K562 (cell line): ENCODE results near the gene PRF1. TPM values are rescaled to one million over a fixed set of nuclear protein-coding genes. Genes with fewer than 3 reads are reported as not detected.

Experiments
- ARID2 ChIP-seq: fragments of 450-650 bp; IDR thresholded peaks from 2 replicates; pipeline ENCODE4 v1.6.1; 2017; ENCODE audit warnings: antibody characterized with exemption, mild to moderate bottlenecking
- BHLHE40 ChIP-seq: IDR thresholded peaks from 2 replicates; pipeline ENCODE4 v1.6.1; 2011; ENCODE audit warnings: low read length, improper control_type of control experiment
- CBX3 ChIP-seq, 2 experiments: IDR thresholded peaks; 1 replicate in 1 of 2; 2 replicates in 1 of 2; pipeline ENCODE4 v1.6.1; 2012; ENCODE audit warnings: inconsistent platforms in 2 of 2, low read length in 2 of 2, borderline replicate concordance in 1 of 2, control low read depth in 1 of 2
- CHCHD3 ChIP-seq: fragments of 250-450 bp; sonication (Bioruptor Pico); IDR thresholded peaks from 2 replicates; pipeline ENCODE4 v2.1.2; 2022; ENCODE audit warnings: mild to moderate bottlenecking
- CSDE1 ChIP-seq, 2 experiments: fragments of 450-650 bp; IDR thresholded peaks; 2 replicates each; pipeline ENCODE4 v1.6.1; 2016; ENCODE audit warnings: mild to moderate bottlenecking in 1 of 2
- JUN ChIP-seq, 2 experiments: sonication (generic) in 1 of 2; formaldehyde crosslinking in 1 of 2; IDR thresholded peaks; 2 replicates each; pipeline versions ENCODE4 v1.6.1 to v1.8.0; 2012 to 2022; ENCODE audit warnings: borderline replicate concordance in 2 of 2, mild to moderate bottlenecking in 2 of 2, improper control_type of control experiment in 1 of 2, low read depth in 1 of 2, low read length in 1 of 2, missing genetic modification reagents in 1 of 2
- KDM1A ChIP-seq, 2 experiments: fragments of 450-650 bp; IDR thresholded peaks; 2 replicates each; pipeline ENCODE4 v1.6.1; 2016; ENCODE audit warnings: mild to moderate bottlenecking in 2 of 2
- KLF10 ChIP-seq: fragments of 250-450 bp; sonication (Bioruptor Pico); IDR thresholded peaks from 2 replicates; pipeline ENCODE4 v1.6.1; 2021; ENCODE audit warnings: matching md5 sums
- KLF13 ChIP-seq: fragments of 450-650 bp; IDR thresholded peaks from 2 replicates; pipeline ENCODE4 v1.6.1; 2016; ENCODE audit warnings: missing genetic modification characterization, low read depth, mild to moderate bottlenecking, missing compliant biosample characterization, moderate library complexity, borderline replicate concordance
- MYBL2 ChIP-seq, 2 experiments: fragments of 450-650 bp in 1 of 2; sonication (generic) in 1 of 2; formaldehyde crosslinking in 1 of 2; IDR thresholded peaks; 2 replicates each; pipeline versions ENCODE4 v1.6.1 to v1.8.1; 2017 to 2022; ENCODE audit warnings: borderline replicate concordance in 1 of 2, inconsistent platforms in 1 of 2, low read depth in 1 of 2, mild to moderate bottlenecking in 1 of 2, missing genetic modification reagents in 1 of 2, moderate library complexity in 1 of 2
- PTTG1 ChIP-seq: fragments of 450-650 bp; IDR thresholded peaks from 2 replicates; pipeline ENCODE4 v1.6.1; 2016; ENCODE audit warnings: low read depth, mild to moderate bottlenecking, missing genetic modification characterization, missing compliant biosample characterization
- RAD51 ChIP-seq: fragments of 450-650 bp; IDR thresholded peaks from 2 replicates; pipeline ENCODE4 v1.7.1; 2016; ENCODE audit warnings: low read depth, mild to moderate bottlenecking, borderline replicate concordance
- ZNF561 ChIP-seq: fragments of 450-650 bp; formaldehyde crosslinking; conservative IDR thresholded peaks from 2 replicates; pipeline ENCODE4 v1.4.0; 2020; ENCODE audit warnings: mild to moderate bottlenecking, moderate library complexity
- ZNF583 ChIP-seq: fragments of 250-450 bp; sonication (Bioruptor Pico); IDR thresholded peaks from 2 replicates; pipeline ENCODE4 v1.4.0; 2020
- polyA plus RNA-seq, 8 experiments: library from polyadenylated mRNA; depleted of rRNA in 4 of 8; stranded (reverse) in 5 of 8; unstranded in 3 of 8; fragments of >200 nt; fragmentation: Nextera tagmentation in 2 of 8; fragmentation: Illumina TruSeq in 1 of 8; extraction: Ambion mirVana in 2 of 8; extraction: Trizol in 1 of 8; gene quantifications; 2 replicates each; pipeline versions ENCODE4 v1.2.1 to v1.2.3, GENCODE V29; 2011 to 2014; ENCODE audit warnings: inconsistent platforms in 1 of 8, missing spikeins in 1 of 8
- total RNA-seq, 7 experiments: library from RNA; depleted of rRNA in 6 of 7; stranded (reverse); fragments of >200 nt in 6 of 7; fragmentation: Illumina TruSeq in 2 of 7; extraction: Trizol in 2 of 7; gene quantifications; 2 replicates each; pipeline versions ENCODE4 v1.2.1 to v1.2.3, GENCODE V29; 2011 to 2021; ENCODE audit warnings: low replicate concordance in 1 of 7
- TF ChIP-seq, protein P1 (sequence below): IDR thresholded peaks from 2 replicates; pipeline ENCODE4 v1.6.1; 2016; ENCODE audit warnings: missing genetic modification characterization, missing compliant biosample characterization
- TF ChIP-seq, protein P2 (sequence below): fragments of 250-450 bp; sonication (Bioruptor Pico); IDR thresholded peaks from 2 replicates; pipeline ENCODE4 v1.8.0; 2021; ENCODE audit warnings: moderate library complexity, mild to moderate bottlenecking, inconsistent platforms
- TF ChIP-seq, protein P3 (sequence below), 2 experiments: fragments of 150-350 bp in 1 of 2; IDR thresholded peaks; 2 replicates each; pipeline ENCODE4 v1.6.1; 2012 to 2016; ENCODE audit warnings: low read depth in 2 of 2, low read length in 2 of 2, mild to moderate bottlenecking in 1 of 2, moderate library complexity in 1 of 2
- TF ChIP-seq, protein P4 (sequence below): fragments of 250-450 bp; sonication (Bioruptor Pico); IDR thresholded peaks from 2 replicates; pipeline ENCODE4 v1.5.1; 2021; ENCODE audit warnings: mild to moderate bottlenecking

The PRF1 gene
- total and polyA plus RNA-seq, 9 of the 15 experiments (the other 6 are each of a cell fraction or from before 2014, with no cell fraction given) = 3.8 to 8.6 (median 6.3) TPM

DNA sequence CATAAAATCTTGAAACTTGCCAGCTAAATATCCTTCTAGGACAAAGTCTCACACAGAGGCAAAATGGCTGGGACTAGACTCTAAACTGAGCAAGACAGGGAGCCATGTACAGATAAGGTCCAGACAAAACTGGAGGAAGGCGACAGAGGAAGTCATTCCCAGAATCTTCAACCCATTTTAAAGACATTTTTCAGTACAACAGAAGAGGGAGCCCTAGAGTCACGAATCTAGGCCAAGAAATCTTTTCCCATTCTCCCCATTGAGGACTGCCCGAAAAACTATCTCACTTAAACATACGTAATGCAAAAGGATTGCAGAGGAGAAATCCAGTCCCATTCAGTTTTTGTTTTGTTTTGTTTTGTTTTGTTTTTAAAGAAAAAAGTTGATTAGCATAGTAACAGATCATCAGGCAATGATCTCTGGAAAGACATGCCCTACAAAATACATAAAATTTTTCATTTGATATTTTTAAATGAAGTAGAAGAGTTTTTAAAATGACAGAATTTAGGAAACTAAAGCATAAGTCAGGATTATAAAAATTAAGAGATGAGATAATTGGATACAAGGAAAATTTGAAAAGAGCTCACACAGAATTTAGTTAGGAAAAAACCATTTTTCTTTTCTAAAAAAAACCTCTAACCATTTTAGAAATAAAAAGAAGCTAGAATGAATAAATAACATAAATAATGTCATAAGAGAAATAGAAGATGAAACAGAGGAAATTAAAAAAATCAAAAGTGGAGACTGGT is 16.9 kb upstream of the PRF1 start (continued):
- TF ChIP-seq, protein P1, sequence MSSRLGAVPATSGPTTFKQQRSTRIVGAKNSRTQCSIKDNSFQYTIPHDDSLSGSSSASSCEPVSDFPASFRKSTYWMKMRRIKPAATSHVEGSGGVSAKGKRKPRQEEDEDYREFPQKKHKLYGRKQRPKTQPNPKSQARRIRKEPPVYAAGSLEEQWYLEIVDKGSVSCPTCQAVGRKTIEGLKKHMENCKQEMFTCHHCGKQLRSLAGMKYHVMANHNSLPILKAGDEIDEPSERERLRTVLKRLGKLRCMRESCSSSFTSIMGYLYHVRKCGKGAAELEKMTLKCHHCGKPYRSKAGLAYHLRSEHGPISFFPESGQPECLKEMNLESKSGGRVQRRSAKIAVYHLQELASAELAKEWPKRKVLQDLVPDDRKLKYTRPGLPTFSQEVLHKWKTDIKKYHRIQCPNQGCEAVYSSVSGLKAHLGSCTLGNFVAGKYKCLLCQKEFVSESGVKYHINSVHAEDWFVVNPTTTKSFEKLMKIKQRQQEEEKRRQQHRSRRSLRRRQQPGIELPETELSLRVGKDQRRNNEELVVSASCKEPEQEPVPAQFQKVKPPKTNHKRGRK (tag) = peak; percentile 89
- TF ChIP-seq, protein P2, sequence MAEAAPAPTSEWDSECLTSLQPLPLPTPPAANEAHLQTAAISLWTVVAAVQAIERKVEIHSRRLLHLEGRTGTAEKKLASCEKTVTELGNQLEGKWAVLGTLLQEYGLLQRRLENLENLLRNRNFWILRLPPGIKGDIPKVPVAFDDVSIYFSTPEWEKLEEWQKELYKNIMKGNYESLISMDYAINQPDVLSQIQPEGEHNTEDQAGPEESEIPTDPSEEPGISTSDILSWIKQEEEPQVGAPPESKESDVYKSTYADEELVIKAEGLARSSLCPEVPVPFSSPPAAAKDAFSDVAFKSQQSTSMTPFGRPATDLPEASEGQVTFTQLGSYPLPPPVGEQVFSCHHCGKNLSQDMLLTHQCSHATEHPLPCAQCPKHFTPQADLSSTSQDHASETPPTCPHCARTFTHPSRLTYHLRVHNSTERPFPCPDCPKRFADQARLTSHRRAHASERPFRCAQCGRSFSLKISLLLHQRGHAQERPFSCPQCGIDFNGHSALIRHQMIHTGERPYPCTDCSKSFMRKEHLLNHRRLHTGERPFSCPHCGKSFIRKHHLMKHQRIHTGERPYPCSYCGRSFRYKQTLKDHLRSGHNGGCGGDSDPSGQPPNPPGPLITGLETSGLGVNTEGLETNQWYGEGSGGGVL (CRISPR knock-in tag) = no peak
- TF ChIP-seq KLF10 (CRISPR knock-in tag) = no peak
- TF ChIP-seq ZNF561 (CRISPR knock-in tag) = no peak
- no peak for TF ChIP-seq CSDE1 (IDR thresholded peaks at IDR 0.05)
- 0 out of 2 replicates have a peak, but pooled peaks have one; percentile 45 for TF ChIP-seq RAD51
- TF ChIP-seq ZNF583 (CRISPR knock-in tag) = peak; percentile 44; the same call in 1 of the 2 replicates
- no peak for TF ChIP-seq PTTG1 (tag)
- no peak for TF ChIP-seq CHCHD3 (CRISPR knock-in tag)
- TF ChIP-seq, protein P3, sequence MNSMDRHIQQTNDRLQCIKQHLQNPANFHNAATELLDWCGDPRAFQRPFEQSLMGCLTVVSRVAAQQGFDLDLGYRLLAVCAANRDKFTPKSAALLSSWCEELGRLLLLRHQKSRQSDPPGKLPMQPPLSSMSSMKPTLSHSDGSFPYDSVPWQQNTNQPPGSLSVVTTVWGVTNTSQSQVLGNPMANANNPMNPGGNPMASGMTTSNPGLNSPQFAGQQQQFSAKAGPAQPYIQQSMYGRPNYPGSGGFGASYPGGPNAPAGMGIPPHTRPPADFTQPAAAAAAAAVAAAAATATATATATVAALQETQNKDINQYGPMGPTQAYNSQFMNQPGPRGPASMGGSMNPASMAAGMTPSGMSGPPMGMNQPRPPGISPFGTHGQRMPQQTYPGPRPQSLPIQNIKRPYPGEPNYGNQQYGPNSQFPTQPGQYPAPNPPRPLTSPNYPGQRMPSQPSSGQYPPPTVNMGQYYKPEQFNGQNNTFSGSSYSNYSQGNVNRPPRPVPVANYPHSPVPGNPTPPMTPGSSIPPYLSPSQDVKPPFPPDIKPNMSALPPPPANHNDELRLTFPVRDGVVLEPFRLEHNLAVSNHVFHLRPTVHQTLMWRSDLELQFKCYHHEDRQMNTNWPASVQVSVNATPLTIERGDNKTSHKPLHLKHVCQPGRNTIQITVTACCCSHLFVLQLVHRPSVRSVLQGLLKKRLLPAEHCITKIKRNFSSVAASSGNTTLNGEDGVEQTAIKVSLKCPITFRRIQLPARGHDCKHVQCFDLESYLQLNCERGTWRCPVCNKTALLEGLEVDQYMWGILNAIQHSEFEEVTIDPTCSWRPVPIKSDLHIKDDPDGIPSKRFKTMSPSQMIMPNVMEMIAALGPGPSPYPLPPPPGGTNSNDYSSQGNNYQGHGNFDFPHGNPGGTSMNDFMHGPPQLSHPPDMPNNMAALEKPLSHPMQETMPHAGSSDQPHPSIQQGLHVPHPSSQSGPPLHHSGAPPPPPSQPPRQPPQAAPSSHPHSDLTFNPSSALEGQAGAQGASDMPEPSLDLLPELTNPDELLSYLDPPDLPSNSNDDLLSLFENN (IDR thresholded peaks at IDR 0.05; ENCODE audit: low read depth in 2 of 2, low read length in 2 of 2) = no peak
- TF ChIP-seq, protein P4, sequence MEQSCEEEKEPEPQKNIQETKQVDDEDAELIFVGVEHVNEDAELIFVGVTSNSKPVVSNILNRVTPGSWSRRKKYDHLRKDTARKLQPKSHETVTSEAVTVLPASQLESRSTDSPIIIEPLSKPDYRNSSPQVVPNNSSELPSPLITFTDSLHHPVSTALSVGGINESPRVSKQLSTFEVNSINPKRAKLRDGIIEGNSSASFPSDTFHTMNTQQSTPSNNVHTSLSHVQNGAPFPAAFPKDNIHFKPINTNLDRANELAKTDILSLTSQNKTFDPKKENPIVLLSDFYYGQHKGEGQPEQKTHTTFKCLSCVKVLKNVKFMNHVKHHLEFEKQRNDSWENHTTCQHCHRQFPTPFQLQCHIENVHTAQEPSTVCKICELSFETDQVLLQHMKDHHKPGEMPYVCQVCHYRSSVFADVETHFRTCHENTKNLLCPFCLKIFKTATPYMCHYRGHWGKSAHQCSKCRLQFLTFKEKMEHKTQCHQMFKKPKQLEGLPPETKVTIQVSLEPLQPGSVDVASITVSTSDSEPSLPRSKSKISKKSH = no peak
- no peak for TF ChIP-seq KLF13 (tag)
- TF ChIP-seq BHLHE40 = peak; percentile 22; the same call in 1 of the 2 replicates
- TF ChIP-seq JUN (IDR thresholded peaks at IDR 0.05; ENCODE audit: borderline replicate concordance, low read depth, low read length) = peak; percentile 70
- no peak for TF ChIP-seq JUN (CRISPR knock-in tag; IDR thresholded peaks at IDR 0.05; ENCODE audit: borderline replicate concordance)
- TF ChIP-seq ARID2 = peak; percentile 90
- no peak for TF ChIP-seq MYBL2 (IDR thresholded peaks at IDR 0.05; ENCODE audit: low read depth)
- TF ChIP-seq MYBL2 (CRISPR knock-in tag; IDR thresholded peaks at IDR 0.05; ENCODE audit: borderline replicate concordance) = no peak
- peak; percentile 60 to 81 for TF ChIP-seq KDM1A (IDR thresholded peaks at IDR 0.05)
- peak in 1 of 2 experiments; percentile 82; a peak in 2 of 3 replicates for TF ChIP-seq CBX3 (IDR thresholded peaks at IDR 0.05; ENCODE audit: borderline replicate concordance in 1 of 2, low read length in 2 of 2)
